Stomach (tissue), 4 donors: ENCODE data around the gene GNB5.

Experiments
- CTCF ChIP-seq, 7 experiments: fragments of 450-650 bp in 4 of 7; fragments of 200-600 bp in 3 of 7; sonication (generic) in 3 of 7; IDR thresholded peaks; one replicate each; pipeline ENCODE4 v1.5.1; 2016 to 2019; ENCODE audit warnings: antibody characterized with exemption in 7 of 7, control low read depth in 2 of 7, mild to moderate bottlenecking in 1 of 7
- EP300 ChIP-seq: sonication (generic); formaldehyde crosslinking; IDR thresholded peaks from one replicate; pipeline ENCODE4 v1.6.1; 2017; ENCODE audit warnings: antibody characterized with exemption
- POLR2A ChIP-seq, 4 donors: fragments of 450-650 bp; IDR thresholded peaks; one replicate each; pipeline ENCODE4 v1.6.1; 2016; ENCODE audit warnings: antibody characterized with exemption in 4 of 4, control low read depth in 2 of 4, mild to moderate bottlenecking in 1 of 4, moderate library complexity in 1 of 4
- POLR2AphosphoS5 ChIP-seq, 3 donors: sonication (generic); formaldehyde crosslinking; IDR thresholded peaks; one replicate each; pipeline ENCODE4 v1.6.1; 2016; ENCODE audit warnings: antibody characterized with exemption in 3 of 3

DNA sequence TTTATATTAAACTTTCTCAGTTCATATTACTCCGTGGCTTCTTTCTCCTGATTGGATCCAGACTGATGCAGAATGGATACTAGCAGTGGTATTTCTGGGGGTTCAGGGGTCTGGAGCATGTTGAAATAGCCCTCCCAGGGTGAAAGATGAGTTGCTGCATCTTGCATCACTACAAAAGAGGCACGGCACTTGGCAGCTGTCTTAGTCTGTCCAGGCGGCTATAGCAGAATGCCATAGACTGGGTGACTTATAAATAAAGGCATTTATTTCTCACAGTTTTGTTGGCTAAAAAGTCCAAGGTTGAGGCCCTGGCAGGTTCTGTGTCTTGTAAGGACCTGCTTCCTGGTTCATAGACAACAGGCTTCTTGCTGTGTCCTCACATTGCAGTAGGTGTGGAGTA, 78.0 kb downstream of the GNB5 start:
- TF ChIP-seq CTCF (IDR thresholded peaks at IDR 0.05): no peak
- no peak for TF ChIP-seq POLR2AphosphoS5 (IDR thresholded peaks at IDR 0.05)
- TF ChIP-seq POLR2A (IDR thresholded peaks at IDR 0.05): no peak
- no peak for TF ChIP-seq EP300
